Activated effector memory CD4-positive, alpha-beta T cell treated with anti-CD3 and anti-CD28 coated beads, Interleukin-2, amount 50 U/mL, for 16 hours (primary cell): ENCODE data around the gene PRRC2B.
"Not testable (repeated sequence)": the region's sequence is repeated elsewhere in the genome, so short reads cannot be mapped to it uniquely, and the experiment has no call there.

Experiments
- DNase-seq: peaks from one replicate; pipeline ENCODE4 v3.0.0-alpha.2; 2020

PRRC2B gene

DNA sequence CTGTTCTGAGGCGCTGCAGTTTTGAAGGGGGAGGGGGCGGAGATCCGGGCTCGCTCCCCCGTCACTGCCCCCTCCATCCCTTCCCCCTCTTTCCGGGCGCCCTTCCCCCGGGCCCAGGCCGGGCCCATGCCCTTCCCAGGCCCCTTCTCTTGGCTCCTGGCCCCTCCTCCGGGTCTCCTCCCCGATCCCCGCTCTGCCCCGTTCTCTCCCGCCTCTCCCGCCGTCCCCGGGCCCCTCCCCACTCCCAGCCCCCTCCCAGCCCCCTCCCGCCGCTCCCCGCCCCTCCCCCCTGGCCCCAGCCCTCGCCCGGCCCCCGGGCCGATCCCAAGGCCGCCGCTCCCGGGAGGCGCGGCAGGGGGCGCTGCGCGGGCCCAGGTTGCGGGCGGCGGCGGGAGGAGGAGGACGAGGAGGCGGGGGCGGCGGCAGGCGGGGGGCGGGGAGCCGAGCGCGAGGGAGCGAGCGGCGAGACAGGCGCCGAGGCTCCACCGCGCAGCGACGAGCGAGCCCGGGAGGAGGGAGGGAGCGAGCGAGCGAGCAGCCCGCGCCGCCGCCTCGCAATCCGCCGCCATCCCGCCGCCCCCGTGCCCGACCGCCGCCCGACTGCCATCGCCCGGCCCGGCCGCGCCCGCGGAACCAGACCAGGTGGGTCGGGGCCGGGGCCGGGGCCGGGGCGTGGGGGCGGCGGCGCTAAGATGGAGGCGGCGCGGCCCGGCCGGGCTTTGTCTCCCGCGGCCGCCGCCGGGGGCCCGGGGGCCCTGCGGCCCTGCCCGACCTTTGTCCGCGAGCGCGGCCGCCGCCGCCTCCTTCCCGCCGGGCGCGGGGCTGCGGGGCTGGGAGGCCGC lies at the start of gene PRRC2B:
Gene PRRC2B (plus strand): TSS at position 465 of the 842 bp plus-strand sequence. CDS start 36,059 bp downstream, outside the sequence.
- DNase-seq, result peak; percentile 94

DNA sequence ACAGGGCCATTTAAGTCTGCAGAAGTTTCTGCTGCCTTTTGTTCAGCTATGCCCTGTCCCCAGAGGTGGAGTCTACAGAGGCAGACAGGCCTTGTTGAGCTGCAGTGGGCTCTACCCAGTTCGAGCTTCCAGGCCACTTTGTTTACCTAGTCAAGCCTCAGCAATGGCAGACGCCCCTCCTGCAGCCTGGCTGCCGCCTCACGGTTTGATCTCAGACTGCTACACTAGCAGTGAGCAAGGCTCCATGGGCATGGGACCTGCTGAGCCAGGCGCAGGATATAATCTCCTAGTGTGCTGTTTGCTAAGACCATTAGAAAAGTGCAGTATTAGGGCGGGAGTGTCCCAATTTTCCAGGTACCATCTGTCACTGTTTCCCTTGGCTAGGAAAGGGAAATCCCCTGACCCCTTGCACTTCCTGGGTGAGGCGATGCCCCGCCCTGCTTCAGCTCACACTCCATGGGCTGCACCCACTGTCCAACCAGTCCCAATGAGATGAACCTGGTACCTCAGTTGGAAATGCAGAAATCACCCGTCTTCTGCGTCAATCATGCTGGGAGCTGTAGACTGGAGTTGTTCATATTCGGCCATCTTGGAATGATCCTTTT lies 48.9 kb upstream of the PRRC2B start:
- DNase-seq, result peak; percentile 53

DNA sequence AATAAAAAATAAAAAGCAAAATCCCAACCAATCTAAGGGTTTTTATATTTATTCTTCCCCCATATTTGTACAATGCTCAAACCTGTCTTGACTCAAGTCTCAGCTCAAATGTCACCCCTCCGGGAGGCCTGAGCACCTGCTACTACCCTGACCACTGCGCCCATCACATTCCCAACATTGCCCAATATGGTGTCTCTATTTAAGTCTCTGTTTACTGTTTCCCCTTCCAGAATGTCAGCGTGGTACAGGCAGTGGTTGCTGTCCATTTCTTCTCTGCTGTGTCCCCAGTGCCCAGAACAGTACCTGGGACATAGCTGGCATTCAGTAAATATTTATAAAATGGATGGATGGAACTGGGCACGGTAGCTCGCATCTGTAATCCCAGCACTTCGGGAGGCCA lies 47.3 kb upstream of the PRRC2B start:
- no peak for DNase-seq

DNA sequence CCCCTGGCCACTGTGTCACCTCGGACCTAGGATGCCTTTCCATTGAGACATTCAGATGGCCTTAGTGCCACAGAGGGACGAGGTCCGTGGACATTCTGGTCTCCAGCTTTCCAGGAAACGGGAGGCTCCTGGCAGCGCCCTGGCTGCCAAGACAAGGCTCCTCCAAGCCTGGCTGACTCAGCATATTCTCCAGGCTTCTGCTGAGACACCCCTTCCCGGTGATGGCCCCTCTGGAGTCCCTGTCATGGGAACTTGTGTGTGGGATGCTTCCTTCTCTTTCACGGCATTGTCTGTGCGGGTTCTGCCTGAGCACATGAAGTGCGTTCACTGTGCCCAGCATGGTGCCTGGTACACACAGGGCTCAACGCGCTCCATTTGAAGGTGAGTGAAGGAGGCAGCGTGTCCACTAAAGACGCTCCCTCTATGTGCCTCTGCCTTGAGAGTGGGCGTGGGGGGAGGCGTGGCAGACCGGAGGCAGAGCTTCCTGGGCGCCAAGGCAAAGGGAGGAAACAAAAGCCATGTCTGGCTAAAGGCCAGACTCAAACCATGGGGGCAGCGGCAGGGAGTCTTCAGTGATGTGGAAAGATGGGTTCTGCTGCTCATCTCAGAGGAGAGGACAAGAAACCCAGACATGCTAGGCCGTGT lies 46.4 kb upstream of the PRRC2B start:
- peak; percentile 12 for DNase-seq

DNA sequence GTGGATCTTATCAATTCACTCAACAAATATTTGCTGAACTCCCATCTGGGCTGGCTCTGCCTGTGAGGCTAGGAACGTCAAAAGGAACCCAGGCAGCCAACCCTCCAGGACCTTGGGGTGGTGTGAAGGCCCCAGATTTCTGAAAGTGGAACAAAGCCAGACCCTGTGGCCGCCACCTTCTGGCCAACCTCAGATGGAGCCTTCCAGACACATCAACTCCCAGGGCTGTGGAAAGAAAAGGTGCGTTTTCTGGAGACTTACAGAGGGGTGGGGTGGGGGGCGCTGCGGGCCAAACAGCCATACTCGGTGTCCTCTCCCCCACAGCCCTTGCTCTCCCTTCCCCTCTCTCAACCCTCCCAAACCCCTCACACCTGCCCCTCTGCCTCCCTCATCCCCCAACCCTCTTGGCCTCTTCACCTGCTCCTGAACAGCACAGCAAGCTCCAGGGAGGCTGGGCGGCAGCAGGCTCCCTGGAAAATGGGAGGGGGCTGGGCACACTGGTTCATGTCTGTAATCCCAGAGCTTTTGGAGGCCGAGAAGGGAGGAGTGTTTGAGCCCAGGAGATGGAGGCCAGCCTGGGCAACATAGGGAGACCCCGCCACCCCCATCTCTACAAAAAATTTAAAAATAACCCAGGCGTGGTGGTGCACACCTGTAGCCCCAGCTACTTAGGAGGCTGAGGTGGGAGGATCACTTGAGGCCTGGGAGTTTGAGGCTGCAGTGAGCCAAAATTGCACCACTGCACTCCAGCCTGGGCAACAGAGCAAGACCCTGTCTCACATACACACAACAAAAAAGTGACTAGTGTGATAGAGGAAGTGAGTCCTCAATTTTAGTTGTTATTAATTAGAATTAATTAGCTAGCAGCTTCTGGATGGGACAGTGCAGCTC lies 45.0 kb upstream of the PRRC2B start:
- DNase-seq, result no peak

DNA sequence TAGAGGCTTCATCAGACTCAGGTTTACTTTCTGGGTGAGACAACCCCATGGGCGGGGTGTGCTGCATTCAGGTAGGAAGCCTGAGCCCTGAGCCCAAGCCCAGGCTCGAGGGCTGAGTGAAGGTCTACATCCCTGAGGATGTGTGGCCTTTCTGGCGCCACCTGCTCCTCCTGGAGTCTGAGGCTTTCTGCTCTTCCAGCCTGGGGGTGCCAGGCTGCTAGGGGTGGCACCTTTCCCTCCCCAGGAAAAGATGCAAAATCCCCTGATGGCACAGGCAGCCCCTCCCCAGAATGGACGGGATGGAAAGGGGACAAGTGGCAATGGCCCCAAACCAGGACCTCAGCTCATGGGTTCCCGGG lies 44.4 kb upstream of the PRRC2B start:
- DNase-seq, result no peak

DNA sequence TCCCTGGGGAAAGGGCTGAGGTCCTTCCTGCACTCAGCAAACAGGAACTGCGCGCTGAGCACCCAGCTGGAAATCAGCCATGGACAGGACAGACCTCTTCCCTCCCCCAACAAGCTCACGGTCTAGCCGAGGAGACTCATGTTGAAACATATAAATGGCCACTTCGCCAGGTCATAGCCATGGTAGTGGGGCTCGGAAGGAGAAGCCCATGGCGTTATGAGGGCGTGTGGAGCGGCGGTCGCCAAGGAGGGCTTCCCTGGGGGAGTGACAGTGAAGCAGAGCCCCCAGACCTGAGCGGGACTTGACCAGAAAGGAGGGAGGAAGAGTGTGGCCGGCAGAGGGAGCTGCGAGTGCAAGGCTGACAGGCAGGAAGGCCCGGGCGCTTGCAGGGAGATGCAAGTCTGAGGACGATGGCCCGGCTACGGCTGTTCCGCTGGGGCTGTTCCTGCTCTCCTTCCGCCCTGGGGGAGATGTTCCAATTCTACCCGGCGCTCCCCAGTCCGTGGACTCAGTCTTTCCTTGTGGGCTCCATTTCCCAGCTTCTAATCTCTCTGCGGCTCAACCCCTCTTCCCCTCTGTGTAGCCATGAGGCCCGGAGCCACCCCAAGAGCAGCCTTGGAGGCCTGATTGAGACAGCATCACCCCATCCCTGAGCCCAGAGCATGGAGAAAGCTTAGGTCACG lies 43.9 kb upstream of the PRRC2B start:
- peak; percentile 93 for DNase-seq

DNA sequence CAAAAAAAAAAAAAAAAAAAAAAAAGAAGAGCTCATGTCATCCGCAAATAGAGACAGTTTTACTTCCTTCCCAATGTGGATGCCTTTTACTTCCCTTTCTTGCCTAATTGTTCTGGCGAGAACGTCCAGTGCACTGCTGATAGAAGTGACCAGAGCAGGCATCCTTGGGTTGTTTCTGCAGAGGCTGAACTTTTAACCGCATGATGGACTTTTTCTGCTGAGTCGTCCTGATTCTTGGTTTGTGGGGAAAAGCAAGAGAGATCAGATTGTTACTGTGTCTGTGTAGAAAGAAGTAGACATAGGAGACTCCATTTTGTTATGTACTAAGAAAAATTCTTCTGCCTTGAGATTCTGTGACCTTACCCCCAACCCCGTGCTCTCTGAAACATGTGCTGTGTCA lies 37.4 kb upstream of the PRRC2B start:
- DNase-seq, result peak; percentile 19

DNA sequence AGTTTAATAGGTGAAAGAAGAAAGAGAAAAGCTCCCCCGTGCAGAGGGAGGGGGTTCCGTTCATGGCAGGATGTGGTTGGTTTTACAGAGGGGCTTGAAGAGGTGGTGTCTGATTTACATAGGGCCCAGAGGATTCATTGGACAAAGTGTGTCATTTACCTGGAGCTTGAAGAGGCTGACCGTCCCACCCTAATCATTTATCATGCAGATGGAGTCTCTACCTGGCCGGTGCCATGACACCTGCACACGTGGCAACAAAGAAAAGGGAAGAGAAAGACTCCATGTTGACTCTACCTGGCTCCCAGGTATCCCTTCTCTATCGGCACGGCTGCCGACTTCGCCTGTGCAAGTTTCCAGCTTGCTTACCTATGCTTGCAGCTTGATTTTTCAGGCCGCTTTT lies 35.3 kb upstream of the PRRC2B start:
- DNase-seq, result peak; percentile 34

DNA sequence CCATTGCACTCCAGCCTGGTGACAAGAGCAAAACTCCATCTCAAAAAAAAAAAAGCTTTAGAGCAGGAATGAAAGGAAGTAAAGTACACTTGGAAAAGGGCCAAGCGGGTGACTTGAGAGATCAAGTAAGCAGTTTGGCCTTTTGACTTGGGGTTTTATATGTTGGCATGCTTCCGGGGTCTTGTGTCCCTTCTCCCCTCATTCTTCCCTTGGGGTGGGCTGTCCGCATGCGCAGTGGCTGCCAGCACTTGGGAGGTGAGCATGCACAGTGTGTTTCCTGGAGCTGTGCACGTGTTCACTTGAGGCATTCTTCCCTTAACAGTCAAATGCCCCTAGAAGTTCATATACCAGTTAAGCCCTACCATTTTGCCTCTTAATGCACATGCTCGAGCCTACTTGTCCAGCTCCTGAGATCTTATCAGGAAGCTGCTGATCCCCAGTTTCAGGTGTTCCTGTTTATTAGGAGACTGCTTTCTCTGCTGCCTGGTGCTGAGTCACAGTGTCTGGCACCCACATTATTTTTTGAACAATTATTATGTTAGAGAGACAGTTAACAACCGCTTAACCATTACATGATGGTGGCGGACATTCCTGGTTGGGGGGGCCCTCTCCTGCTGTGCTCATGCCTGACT lies 32.6 kb upstream of the PRRC2B start:
- DNase-seq, result no peak

DNA sequence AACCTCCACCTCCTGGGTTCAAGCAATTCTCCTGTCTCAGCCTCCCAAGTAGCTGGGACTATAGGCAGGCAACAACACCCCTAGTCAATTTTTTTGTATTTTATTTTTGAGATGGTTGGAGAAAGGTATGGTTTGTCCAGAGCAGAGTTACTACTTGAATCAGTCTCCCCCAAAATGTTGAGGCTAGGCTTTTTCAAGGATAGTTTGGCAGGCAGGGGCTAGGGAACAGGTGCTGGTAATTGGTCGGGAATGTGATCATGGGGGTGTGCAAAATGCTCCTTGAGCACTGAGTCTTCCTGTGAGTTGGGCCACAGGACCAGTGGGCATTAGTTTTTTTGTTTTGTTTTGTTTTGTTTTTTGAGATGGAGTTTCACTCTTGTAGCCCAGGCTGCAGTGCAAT lies 28.3 kb upstream of the PRRC2B start:
- no peak for DNase-seq

DNA sequence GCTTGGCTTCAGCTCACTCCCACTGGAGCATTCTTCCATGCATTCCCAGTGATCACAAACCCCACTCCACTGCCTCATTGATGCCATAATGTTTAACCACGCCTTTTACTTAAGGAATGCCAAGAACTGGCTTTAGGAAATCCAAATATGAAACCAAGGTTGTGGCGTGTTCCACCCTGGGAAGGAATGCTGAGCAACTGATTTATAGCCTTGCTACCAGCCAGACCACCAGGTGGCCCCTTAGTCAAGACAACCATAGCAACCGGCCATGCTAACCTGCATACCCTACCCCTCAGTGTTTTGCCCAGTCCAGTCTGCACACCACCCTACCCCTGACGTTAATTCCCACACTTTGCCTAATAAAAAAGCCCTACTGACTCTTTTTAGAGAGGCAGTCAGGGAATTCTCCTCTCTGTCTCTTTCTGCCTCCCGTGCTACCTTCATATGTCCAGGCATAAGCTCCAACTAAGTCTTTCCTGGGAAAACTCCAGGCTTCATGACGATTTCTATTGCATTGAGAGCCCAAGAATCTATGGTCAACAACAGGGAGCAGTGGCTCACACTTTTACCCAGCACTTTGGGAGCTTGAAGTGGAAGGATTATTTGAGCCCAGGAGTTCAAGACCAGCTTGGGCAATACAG lies 27.0 kb upstream of the PRRC2B start:
- no peak for DNase-seq

DNA sequence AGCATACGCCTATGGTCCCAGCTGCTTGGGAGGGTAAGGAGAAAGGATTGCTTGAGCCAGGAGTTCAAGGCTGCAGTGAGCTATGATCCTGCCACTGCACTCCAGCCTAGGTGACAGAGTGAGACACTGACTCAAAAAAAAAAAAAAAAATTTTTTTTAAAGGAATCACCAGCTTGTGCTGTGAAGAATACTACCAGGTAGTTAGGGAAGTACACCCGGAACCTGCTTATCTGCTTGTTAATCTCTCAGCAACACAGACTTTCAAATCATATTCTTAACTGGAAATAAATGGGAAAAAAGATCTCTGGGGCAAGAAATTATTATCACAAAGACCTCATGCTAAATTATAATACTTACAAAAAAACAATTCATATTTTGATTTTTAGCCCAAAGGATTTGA lies 26.4 kb upstream of the PRRC2B start:
- DNase-seq, result no peak

DNA sequence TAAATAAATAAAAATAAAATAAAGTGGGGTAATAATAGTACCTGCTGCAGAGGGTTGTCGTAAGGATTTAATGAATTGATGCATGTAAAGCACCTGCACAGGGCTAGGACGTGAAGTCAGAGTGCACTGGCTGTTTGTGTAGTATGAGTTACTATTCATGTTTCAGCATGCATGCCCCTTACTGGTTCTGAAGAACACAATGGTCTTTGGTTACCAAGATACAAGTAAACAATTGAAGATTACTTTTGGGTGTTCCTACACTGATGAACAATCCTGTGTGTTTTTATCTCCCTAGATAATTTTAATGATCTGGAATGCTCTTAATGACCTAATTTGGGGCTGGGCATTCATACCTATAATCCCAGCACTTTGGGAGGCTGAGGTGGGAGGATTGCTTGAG lies 23.2 kb upstream of the PRRC2B start:
- no peak for DNase-seq

DNA sequence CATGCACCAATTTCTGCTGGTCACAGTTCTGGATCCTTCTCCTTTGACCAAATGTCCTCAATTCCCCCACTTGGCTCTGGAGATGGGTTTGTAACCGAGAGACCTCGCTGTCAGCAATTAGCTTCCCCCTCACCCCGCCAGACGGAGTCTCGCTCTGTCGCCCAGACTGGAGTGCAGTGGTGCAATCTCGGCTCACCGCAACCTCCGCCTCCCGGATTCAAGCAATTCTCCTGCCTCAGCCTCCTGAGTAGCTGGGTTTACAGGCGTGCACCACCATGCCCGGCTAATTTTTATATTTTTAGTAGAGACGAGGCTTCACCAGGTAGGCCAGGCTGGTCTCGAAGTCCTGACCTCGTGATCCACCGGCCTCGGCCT lies 21.3 kb upstream of the PRRC2B start:
- not testable (repeated sequence) for DNase-seq

DNA sequence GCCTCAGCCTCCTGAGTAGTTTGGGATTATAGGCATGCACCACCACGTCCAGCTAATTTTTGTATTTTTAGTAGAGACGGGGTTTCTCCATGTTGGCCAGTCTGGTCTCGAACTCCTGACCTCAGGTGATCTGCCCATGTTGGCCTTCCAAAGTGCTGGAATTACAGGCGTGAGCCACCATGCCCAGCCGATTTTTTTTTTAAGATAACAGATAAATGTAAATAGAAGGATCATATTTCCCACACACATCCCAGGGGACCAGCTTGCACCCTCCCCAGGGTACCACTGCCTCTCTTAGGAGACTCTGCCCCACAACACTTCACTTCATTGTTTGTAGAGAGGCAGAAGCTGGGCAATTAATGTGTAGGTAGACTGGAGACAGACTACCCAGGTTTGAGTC lies 19.2 kb upstream of the PRRC2B start:
- DNase-seq, result not testable (repeated sequence)

DNA sequence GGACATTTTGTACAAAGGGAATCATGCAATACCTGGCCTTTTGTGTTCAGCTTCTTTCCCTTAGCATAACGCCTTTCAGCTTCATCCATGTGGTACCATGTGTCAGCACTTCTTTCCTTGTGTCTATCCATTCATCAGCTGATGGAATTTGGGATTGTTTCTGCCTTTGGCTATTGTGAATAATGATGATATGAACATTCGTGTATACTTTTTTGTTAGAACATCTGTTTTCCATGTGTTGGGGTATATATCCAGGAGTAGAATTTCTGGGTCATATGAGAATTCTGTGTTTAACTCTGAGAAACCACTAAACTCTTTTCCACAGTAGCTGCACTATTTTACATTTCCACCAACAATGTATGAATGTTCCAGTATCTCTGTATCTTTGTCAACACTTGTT lies 14.8 kb upstream of the PRRC2B start:
- DNase-seq, result no peak

DNA sequence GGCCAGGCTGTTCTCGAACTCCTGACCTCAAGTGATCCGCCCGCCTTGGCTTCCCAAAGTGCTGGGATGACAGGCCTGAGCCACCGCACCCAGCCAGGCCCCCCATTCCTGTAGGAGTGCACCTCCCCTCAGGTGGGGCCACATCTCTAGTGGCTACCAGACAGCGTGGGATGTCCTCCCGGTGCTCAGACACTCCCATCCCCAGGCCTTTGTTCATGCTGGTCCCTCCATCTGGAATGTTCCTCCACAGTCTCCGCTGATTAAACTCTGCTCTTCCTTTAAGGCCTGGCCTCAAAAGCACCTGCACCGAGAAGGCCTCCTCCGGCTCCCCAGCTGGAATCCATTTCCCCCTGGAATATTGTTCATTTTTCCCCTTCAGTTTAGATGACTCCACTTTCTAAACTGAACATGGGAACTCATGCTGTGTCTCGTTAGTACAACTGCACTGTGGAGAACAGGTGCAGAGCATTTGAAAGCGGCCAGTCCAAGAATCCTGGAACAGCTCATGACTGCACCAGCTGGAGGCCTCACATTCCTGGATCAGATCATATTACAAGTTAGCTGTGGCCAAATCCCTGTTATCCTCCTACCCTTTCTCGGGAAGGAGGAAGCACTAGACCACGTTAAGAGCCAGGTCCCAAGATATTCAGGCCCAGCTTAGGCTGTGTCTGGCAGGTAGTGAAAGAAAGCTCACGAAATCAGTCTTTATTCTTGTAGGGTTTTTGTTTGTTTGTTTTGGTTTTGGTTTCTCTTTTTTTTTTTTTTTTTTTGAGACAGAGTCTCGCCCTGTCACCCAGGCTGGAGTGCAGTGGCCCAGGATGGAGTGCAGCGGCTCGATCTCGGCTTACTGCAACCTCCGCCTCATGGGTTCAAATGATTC lies 10.8 kb upstream of the PRRC2B start:
- DNase-seq, result no peak

DNA sequence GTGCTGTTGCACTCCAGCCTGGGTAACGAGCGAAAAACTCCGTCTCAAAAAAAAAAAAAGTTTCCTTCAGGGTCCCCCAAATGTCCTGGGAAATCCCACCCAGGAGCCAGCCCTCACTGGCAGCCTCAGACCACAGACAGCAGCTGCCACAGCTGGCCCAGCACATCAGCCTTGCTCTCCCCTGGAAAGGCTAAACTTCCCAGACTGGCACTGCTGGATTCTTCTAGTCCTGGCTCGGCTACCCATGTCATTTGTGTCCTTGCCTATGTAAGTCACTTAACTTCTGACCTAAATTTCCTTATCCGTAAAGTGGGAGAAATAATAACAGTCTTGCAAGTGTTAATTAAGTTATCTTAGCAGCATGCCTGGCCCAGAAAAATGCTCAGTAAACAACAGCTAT lies 8.6 kb upstream of the PRRC2B start:
- DNase-seq, result no peak

DNA sequence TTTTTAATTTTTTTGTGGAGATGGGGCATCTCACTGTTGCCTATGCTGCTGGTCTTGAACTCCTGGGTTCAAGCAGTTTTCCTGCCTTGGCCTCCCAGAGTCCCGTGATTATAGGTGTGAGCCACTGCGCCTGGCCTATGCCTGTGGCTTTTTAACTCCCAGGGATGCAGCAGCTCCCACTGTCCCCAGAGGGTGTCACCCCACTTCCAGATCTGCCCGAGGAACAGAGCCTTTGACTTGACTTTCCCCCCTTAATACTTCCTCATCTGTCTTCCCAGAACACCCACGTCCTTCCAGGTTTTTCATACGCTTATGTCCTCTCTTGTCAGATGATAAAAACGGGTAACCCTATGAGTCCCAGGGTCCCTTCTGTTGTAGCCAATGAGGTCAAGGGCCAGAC lies 7.6 kb upstream of the PRRC2B start:
- no peak for DNase-seq

DNA sequence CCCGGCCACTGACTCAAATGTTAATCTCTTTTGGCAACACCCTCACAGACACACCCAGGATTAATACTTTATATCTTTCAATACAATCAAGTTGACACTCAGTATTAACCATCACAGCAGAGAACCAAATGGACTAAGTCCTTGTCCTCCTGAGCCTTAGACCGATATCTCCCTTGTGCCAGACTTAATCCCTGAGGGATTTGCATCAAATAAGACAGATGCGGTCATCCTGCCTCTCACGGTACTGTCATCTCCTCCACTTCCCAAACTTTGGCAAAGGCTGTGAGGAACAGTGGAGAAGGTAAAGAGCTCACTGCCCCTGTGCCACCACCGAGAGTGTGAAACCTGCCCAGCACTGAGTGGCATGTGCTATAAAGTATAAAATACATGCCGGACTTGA lies 6.5 kb upstream of the PRRC2B start:
- no peak for DNase-seq
